ENCODE measurements around the gene TFR2. TPM values are rescaled to one million over a fixed set of nuclear protein-coding genes. Genes with fewer than 3 reads are reported as not detected.

TFR2 gene
- total and polyA plus RNA-seq, 9 of the 15 experiments (the other 6 are each of a cell fraction or from before 2014, with no cell fraction given), result 3.8 to 123 (median 51.1) TPM

DNA sequence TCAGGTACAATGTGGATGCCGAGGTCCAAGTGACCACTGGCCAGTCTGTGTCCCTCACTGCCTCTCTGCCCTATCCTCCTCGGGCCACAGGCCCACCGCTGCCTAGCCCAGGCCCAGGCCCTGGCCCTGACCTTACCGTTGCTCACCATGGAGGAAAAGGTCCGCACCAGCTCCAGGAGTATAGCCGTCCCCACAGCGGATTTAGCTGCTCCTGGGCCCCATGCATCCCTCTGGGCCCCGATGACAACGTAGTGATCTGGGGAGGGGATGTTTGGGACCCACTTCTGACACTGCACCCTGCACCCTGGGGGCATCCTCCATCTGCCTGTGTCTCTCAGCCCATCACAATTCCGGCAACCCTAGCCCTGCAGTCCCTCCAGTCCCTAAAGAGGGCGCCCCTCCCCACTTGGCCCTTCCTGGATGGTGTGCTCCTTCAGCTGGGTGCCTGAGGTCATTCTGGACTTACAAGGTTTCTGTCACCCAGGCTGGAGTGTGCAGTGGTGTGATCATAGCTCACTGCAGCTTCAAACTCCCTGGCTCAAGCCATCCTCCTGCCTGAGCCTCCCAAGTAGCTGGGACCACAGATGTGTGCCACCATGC, 12.1 kb downstream of the TFR2 start (continued):
- TF ChIP-seq, protein P1, sequence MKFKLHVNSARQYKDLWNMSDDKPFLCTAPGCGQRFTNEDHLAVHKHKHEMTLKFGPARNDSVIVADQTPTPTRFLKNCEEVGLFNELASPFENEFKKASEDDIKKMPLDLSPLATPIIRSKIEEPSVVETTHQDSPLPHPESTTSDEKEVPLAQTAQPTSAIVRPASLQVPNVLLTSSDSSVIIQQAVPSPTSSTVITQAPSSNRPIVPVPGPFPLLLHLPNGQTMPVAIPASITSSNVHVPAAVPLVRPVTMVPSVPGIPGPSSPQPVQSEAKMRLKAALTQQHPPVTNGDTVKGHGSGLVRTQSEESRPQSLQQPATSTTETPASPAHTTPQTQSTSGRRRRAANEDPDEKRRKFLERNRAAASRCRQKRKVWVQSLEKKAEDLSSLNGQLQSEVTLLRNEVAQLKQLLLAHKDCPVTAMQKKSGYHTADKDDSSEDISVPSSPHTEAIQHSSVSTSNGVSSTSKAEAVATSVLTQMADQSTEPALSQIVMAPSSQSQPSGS (CRISPR knock-in tag; IDR thresholded peaks at IDR 0.05), result no peak
- TF ChIP-seq TSC22D4 (tag; IDR thresholded peaks at IDR 0.05) (no peak), DNMT1 (IDR thresholded peaks at IDR 0.05) (no peak), CHD4 (IDR thresholded peaks at IDR 0.05; ENCODE audit: insufficient read depth, insufficient replicate concordance, low read depth, low read length, poor library complexity, severe bottlenecking) (no peak), PHTF2 (CRISPR knock-in tag; IDR thresholded peaks at IDR 0.05) (no peak), ZNF717 (CRISPR knock-in tag; IDR thresholded peaks at IDR 0.05) (no peak), ZNF668 (CRISPR knock-in tag; IDR thresholded peaks at IDR 0.05) (no peak), RUNX1 (IDR thresholded peaks at IDR 0.05; ENCODE audit: low read depth) (no peak), FOXP1 (CRISPR knock-in tag; IDR thresholded peaks at IDR 0.05) (no peak), MEF2D (tag; conservative IDR thresholded peaks at IDR 0.05; ENCODE audit: low read depth) (no peak), ZNF217 (CRISPR knock-in tag; IDR thresholded peaks at IDR 0.05) (no peak), NR2C1 (IDR thresholded peaks at IDR 0.05) (no peak), NR2C1 (tag; IDR thresholded peaks at IDR 0.05) (no peak), MBD2 (IDR thresholded peaks at IDR 0.05; ENCODE audit: borderline replicate concordance, low read depth) (no peak)
- TF ChIP-seq, protein P2, sequence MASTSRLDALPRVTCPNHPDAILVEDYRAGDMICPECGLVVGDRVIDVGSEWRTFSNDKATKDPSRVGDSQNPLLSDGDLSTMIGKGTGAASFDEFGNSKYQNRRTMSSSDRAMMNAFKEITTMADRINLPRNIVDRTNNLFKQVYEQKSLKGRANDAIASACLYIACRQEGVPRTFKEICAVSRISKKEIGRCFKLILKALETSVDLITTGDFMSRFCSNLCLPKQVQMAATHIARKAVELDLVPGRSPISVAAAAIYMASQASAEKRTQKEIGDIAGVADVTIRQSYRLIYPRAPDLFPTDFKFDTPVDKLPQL (IDR thresholded peaks at IDR 0.05; ENCODE audit: extremely low read depth, insufficient read length), result no peak
- TF ChIP-seq, protein P3, sequence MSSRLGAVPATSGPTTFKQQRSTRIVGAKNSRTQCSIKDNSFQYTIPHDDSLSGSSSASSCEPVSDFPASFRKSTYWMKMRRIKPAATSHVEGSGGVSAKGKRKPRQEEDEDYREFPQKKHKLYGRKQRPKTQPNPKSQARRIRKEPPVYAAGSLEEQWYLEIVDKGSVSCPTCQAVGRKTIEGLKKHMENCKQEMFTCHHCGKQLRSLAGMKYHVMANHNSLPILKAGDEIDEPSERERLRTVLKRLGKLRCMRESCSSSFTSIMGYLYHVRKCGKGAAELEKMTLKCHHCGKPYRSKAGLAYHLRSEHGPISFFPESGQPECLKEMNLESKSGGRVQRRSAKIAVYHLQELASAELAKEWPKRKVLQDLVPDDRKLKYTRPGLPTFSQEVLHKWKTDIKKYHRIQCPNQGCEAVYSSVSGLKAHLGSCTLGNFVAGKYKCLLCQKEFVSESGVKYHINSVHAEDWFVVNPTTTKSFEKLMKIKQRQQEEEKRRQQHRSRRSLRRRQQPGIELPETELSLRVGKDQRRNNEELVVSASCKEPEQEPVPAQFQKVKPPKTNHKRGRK (tag; IDR thresholded peaks at IDR 0.05), result no peak
- TF ChIP-seq, protein P4, sequence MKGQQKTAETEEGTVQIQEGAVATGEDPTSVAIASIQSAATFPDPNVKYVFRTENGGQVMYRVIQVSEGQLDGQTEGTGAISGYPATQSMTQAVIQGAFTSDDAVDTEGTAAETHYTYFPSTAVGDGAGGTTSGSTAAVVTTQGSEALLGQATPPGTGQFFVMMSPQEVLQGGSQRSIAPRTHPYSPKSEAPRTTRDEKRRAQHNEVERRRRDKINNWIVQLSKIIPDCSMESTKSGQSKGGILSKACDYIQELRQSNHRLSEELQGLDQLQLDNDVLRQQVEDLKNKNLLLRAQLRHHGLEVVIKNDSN (CRISPR knock-in tag; IDR thresholded peaks at IDR 0.05), result no peak
- TF ChIP-seq, protein P5, sequence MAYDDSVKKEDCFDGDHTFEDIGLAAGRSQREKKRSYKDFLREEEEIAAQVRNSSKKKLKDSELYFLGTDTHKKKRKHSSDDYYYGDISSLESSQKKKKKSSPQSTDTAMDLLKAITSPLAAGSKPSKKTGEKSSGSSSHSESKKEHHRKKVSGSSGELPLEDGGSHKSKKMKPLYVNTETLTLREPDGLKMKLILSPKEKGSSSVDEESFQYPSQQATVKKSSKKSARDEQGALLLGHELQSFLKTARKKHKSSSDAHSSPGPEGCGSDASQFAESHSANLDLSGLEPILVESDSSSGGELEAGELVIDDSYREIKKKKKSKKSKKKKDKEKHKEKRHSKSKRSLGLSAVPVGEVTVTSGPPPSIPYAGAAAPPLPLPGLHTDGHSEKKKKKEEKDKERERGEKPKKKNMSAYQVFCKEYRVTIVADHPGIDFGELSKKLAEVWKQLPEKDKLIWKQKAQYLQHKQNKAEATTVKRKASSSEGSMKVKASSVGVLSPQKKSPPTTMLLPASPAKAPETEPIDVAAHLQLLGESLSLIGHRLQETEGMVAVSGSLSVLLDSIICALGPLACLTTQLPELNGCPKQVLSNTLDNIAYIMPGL (CRISPR knock-in tag; IDR thresholded peaks at IDR 0.05), result no peak
- TF ChIP-seq, protein P6, sequence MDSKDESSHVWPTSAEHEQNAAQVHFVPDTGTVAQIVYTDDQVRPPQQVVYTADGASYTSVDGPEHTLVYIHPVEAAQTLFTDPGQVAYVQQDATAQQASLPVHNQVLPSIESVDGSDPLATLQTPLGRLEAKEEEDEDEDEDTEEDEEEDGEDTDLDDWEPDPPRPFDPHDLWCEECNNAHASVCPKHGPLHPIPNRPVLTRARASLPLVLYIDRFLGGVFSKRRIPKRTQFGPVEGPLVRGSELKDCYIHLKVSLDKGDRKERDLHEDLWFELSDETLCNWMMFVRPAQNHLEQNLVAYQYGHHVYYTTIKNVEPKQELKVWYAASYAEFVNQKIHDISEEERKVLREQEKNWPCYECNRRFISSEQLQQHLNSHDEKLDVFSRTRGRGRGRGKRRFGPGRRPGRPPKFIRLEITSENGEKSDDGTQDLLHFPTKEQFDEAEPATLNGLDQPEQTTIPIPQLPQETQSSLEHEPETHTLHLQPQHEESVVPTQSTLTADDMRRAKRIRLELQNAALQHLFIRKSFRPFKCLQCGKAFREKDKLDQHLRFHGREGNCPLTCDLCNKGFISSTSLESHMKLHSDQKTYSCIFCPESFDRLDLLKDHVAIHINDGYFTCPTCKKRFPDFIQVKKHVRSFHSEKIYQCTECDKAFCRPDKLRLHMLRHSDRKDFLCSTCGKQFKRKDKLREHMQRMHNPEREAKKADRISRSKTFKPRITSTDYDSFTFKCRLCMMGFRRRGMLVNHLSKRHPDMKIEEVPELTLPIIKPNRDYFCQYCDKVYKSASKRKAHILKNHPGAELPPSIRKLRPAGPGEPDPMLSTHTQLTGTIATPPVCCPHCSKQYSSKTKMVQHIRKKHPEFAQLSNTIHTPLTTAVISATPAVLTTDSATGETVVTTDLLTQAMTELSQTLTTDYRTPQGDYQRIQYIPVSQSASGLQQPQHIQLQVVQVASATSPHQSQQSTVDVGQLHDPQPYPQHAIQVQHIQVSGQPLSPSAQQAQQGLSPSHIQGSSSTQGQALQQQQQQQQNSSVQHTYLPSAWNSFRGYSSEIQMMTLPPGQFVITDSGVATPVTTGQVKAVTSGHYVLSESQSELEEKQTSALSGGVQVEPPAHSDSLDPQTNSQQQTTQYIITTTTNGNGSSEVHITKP (IDR thresholded peaks at IDR 0.05; ENCODE audit: partially characterized antibody), result peak; percentile 54

All from K562 (cell line).